Keratinocyte (primary cell): Measurements from ENCODE around the gene RRAGD. TPM values are rescaled to one million over a fixed set of nuclear protein-coding genes. Genes with fewer than 3 reads are reported as not detected.

Experiments used
- DNase-seq: peaks from one replicate; pipeline ENCODE4 v3.0.0-alpha.2; 2011; ENCODE audit warnings: low read depth, missing footprints, low spot score
- FAIRE-seq: peaks from 2 replicates; lab custom pipeline; 2011; peaks lifted over from hg19 to GRCh38; lab: Jason Lieb, UNC
- H2AFZ ChIP-seq: 2 replicates; pipeline ENCODE4 v1.6.0; 2012; ENCODE audit warnings: low read length, control low read depth, inconsistent platforms; ENCODE audit not compliant: control insufficient read depth
- H3K27ac ChIP-seq: 2 replicates; pipeline ENCODE4 v1.5.1; 2011; ENCODE audit warnings: low read length; ENCODE audit not compliant: control insufficient read depth, insufficient read depth
- H3K27me3 ChIP-seq: 3 replicates; pipeline ENCODE4 v1.6.0; 2011; ENCODE audit warnings: low read length; ENCODE audit not compliant: control insufficient read depth, insufficient read depth; ENCODE audit errors: extremely low read depth
- H3K36me3 ChIP-seq, 2 experiments: 2 replicates in 1 of 2; 3 replicates in 1 of 2; pipeline ENCODE4 v1.5.1; 2011; ENCODE audit warnings: low read length in 2 of 2, mild to moderate bottlenecking in 1 of 2; ENCODE audit not compliant: control insufficient read depth in 2 of 2, insufficient read depth in 2 of 2; ENCODE audit errors: extremely low read depth in 1 of 2
- H3K4me1 ChIP-seq: 3 replicates; pipeline ENCODE4 v1.5.1; 2011; ENCODE audit warnings: low read length; ENCODE audit not compliant: control insufficient read depth, insufficient read depth; ENCODE audit errors: extremely low read depth
- H3K4me2 ChIP-seq: 3 replicates; pipeline ENCODE4 v1.6.0; 2011; ENCODE audit warnings: low read depth, low read length; ENCODE audit not compliant: control insufficient read depth, insufficient read depth; ENCODE audit errors: extremely low read depth
- H3K4me3 ChIP-seq, 3 experiments: fragments of 200-600 bp in 1 of 3; sonication (generic) in 1 of 3; 2 replicates in 2 of 3; 3 replicates in 1 of 3; pipeline ENCODE4 v1.5.1; 2011 to 2016; ENCODE audit warnings: low read length in 3 of 3, mild to moderate bottlenecking in 3 of 3, control low read depth in 2 of 3, inconsistent platforms in 1 of 3, low read depth in 1 of 3, mixed read lengths in 1 of 3, mixed run types in 1 of 3, moderate library complexity in 1 of 3; ENCODE audit not compliant: control insufficient read depth in 2 of 3, insufficient read depth in 2 of 3; ENCODE audit errors: extremely low read depth in 1 of 3
- H3K79me2 ChIP-seq: 2 replicates; pipeline ENCODE4 v1.6.0; 2012; ENCODE audit warnings: low read length; ENCODE audit not compliant: control insufficient read depth, insufficient read depth
- H3K9ac ChIP-seq: 3 replicates; pipeline ENCODE4 v1.6.0; 2011; ENCODE audit warnings: low read length; ENCODE audit not compliant: control insufficient read depth, insufficient read depth; ENCODE audit errors: extremely low read depth
- H3K9me1 ChIP-seq: 3 replicates; pipeline ENCODE4 v1.6.0; 2011; ENCODE audit warnings: low read length; ENCODE audit not compliant: control insufficient read depth, insufficient read depth; ENCODE audit errors: extremely low read depth
- H3K9me3 ChIP-seq: 2 replicates; pipeline ENCODE4 v1.5.1; 2012; ENCODE audit warnings: low read depth, low read length; ENCODE audit not compliant: control insufficient read depth
- H4K20me1 ChIP-seq: 3 replicates; pipeline ENCODE4 v1.6.0; 2011; ENCODE audit warnings: low read length; ENCODE audit not compliant: control insufficient read depth, insufficient read depth; ENCODE audit errors: extremely low read depth
- EZH2 ChIP-seq: IDR thresholded peaks from one replicate; pipeline ENCODE4 v1.6.1; 2012; ENCODE audit warnings: inconsistent platforms, mild to moderate bottlenecking, low read length, moderate library complexity
- dilution Hi-C: fragments of 300-500 bp; cut with MboI; formaldehyde crosslinking; loops from one replicate; pipeline ENCODE4 v1.7.0; 2020; ENCODE audit warnings: low sequenced_read_pairs; ENCODE audit not compliant: extremely low pct_ligation_motif_present
- polyA plus RNA-seq, 5 experiments: library from polyadenylated mRNA; depleted of rRNA in 3 of 5; stranded (reverse) in 3 of 5; stranded (forward) in 1 of 5; unstranded in 1 of 5; fragments of >200 nt; gene quantifications; 1 replicate in 1 of 5; 2 replicates in 3 of 5; 3 replicates in 1 of 5; pipeline versions ENCODE4 v1.2.1 to v1.2.3, GENCODE V29; 2011 to 2012; ENCODE audit warnings: missing spikeins in 2 of 5, low read depth in 1 of 5, low replicate concordance in 1 of 5
- TF ChIP-seq, protein P1 (sequence below), 3 experiments: IDR thresholded peaks in 1 of 3; conservative IDR thresholded peaks in 1 of 3; optimal IDR thresholded peaks in 1 of 3; 2 replicates in 2 of 3; 3 replicates in 1 of 3; pipeline versions ENCODE3 to v1.5.1; 2011; ENCODE audit warnings: low read length in 3 of 3, mild to moderate bottlenecking in 3 of 3, moderate library complexity in 2 of 3, control low read depth in 1 of 3, inconsistent platforms in 1 of 3; ENCODE audit not compliant: insufficient read depth in 2 of 3; ENCODE audit errors: extremely low read depth in 1 of 3

RRAGD gene
- polyA plus RNA-seq, 1 donor (not counting 4 experiments of a cell fraction or from before 2014, with no cell fraction given), result 0.18 TPM

DNA sequence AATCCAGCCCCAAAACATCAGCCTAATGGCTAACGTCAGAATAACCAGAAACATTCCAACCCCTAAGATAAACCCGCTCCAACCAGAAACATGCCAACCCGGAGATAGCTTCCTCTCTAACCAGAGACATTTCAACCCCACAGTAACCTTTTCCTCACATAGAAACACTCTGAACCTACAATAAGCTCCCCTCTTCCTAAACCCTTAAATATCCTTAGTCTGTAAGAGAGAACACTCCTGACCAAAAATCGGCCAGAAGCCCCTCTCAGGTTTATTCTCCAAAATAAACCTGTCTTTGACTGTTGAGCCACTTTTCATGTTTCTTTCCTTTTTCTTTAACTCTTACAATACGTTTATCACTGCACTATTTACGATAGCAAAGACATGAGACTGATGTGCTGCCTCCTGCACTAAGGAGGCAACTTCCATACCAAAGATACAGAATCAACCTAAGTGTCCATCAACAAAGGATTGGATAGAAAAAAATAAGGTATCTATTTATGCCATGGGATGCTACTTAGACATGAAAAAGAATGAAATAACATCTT lies 92.0 kb downstream of the RRAGD start:
- H3K4me3 ChIP-seq, result no peak overlapping the region
- no peaks in the 10 kb centered on the region for H3K4me1 ChIP-seq
- no peaks in the 10 kb centered on the region for H4K20me1 ChIP-seq
- H3K9ac ChIP-seq, result no peak overlapping the region
- H2AFZ ChIP-seq, result no peak overlapping the region
- no peak for TF ChIP-seq EZH2
- TF ChIP-seq, protein P1, sequence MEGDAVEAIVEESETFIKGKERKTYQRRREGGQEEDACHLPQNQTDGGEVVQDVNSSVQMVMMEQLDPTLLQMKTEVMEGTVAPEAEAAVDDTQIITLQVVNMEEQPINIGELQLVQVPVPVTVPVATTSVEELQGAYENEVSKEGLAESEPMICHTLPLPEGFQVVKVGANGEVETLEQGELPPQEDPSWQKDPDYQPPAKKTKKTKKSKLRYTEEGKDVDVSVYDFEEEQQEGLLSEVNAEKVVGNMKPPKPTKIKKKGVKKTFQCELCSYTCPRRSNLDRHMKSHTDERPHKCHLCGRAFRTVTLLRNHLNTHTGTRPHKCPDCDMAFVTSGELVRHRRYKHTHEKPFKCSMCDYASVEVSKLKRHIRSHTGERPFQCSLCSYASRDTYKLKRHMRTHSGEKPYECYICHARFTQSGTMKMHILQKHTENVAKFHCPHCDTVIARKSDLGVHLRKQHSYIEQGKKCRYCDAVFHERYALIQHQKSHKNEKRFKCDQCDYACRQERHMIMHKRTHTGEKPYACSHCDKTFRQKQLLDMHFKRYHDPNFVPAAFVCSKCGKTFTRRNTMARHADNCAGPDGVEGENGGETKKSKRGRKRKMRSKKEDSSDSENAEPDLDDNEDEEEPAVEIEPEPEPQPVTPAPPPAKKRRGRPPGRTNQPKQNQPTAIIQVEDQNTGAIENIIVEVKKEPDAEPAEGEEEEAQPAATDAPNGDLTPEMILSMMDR (optimal IDR thresholded peaks at IDR 0.05 in 1 of 3, IDR thresholded peaks at IDR 0.05 in 1 of 3, conservative IDR thresholded peaks at IDR 0.05 in 1 of 3; ENCODE audit: extremely low read depth in 1 of 3, insufficient read depth in 2 of 3, low read length in 3 of 3), result no peak
- dilution Hi-C loops, result no loop called here
- no peak overlapping the region for H3K4me2 ChIP-seq
- H3K36me3 ChIP-seq, result no peaks in the 10 kb centered on the region
- no peaks in the 10 kb centered on the region for H3K27me3 ChIP-seq
- DNase-seq, result no peak
- H3K9me1 ChIP-seq, result no peaks in the 10 kb centered on the region
- FAIRE-seq, result no peak
- H3K9me3 ChIP-seq, result no peaks in the 10 kb centered on the region
- H3K27ac ChIP-seq, result no peak overlapping the region
- H3K79me2 ChIP-seq, result no peaks in the 10 kb centered on the region

DNA sequence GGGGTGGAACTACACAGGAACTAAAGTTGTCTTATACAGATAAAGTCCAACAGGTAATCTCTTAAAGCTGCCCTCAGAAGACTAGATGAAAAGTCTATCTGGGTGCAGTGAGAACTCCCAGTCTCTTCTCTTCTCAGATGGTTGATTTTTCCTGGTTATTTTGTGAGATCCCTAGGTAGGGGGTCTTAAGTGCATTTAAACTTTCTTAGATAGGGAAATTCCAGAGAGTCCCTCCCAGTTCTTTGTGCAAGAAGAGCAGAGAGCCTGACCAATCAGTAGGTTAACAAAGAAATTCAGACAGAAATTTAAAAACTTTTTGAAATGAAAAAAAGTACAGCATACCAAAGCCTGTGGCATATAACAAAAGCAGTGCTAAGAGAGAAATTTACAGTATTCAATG lies 95.0 kb downstream of the RRAGD start:
- TF ChIP-seq, protein P1 (optimal IDR thresholded peaks at IDR 0.05 in 1 of 3, IDR thresholded peaks at IDR 0.05 in 1 of 3, conservative IDR thresholded peaks at IDR 0.05 in 1 of 3; ENCODE audit: extremely low read depth in 1 of 3, insufficient read depth in 2 of 3, low read length in 3 of 3), result no peak
- TF ChIP-seq EZH2, result no peak
- DNase-seq, result no peak
- H3K4me1 ChIP-seq, result no peaks in the 10 kb centered on the region
- H3K4me2 ChIP-seq, result no peak overlapping the region
- no peak overlapping the region for H3K27ac ChIP-seq
- no peaks in the 10 kb centered on the region for H3K36me3 ChIP-seq
- FAIRE-seq, result no peak
- no peak overlapping the region for H3K4me3 ChIP-seq
- H2AFZ ChIP-seq, result no peak overlapping the region
- dilution Hi-C loops, result no loop called here
- H4K20me1 ChIP-seq, result no peaks in the 10 kb centered on the region
- no peaks in the 10 kb centered on the region for H3K9me1 ChIP-seq
- H3K9ac ChIP-seq, result no peak overlapping the region
- no peaks in the 10 kb centered on the region for H3K79me2 ChIP-seq
- no peaks in the 10 kb centered on the region for H3K27me3 ChIP-seq
- no peaks in the 10 kb centered on the region for H3K9me3 ChIP-seq
